HepG2 (cell line): Measurements from ENCODE around the gene TMX3. TPM values are rescaled to one million over a fixed set of nuclear protein-coding genes. Genes with fewer than 3 reads are reported as not detected.

Experiments used
- ATAC-seq: fragments of 200-7000 bp; cut with Tn5 transposase; 3 replicates; pipeline ENCODE4 v1.9.1; 2020; ENCODE audit warnings: mild to moderate bottlenecking, moderate library complexity
- BruUV-seq: library from RNA; stranded (reverse); fragments of 400-500 nt; replicated peaks from 2 replicates; lab custom pipeline; 2021; lab: Mats Ljungman, UMichigan
- CTCF ChIA-PET: fragments of 300-600 bp; formaldehyde crosslinking; extraction: SDS; loops from one replicate; lab custom pipeline; 2021; ENCODE audit warnings: low total read pairs, inconsistent platforms, low intra/inter-chr PET ratio; lab: Yijun Ruan, JAX
- POLR2A ChIA-PET: fragments of 350-600 bp; sonication (Branson Sonifier 250); formaldehyde crosslinking; loops from one replicate; lab custom pipeline; 2020; ENCODE audit warnings: antibody characterized with exemption, inconsistent platforms; lab: Yijun Ruan, JAX
- DNase-seq: peaks from one replicate; pipeline ENCODE4 v3.0.0-alpha.2; 2015; ENCODE audit warnings: low spot score
- FAIRE-seq: peaks from 3 replicates; lab custom pipeline; 2011; peaks lifted over from hg19 to GRCh38; lab: Jason Lieb, UNC
- H2AFZ ChIP-seq: one replicate; pipeline ENCODE4 v1.6.1; 2011; ENCODE audit warnings: low read length, inconsistent platforms
- H3K27ac ChIP-seq: fragments of 300-600 bp; 3 replicates; pipeline ENCODE4 v1.8.0; 2011; ENCODE audit warnings: mixed run types, mild to moderate bottlenecking, mixed read lengths, low read length, inconsistent platforms; ENCODE audit not compliant: insufficient read depth; ENCODE audit errors: extremely low read length
- H3K27me3 ChIP-seq, 2 experiments: fragments of 200-600 bp in 1 of 2; 2 replicates in 1 of 2; 3 replicates in 1 of 2; pipeline versions ENCODE4 v1.6.0 to v1.8.0; 2011; ENCODE audit warnings: low read length in 2 of 2, mild to moderate bottlenecking in 2 of 2, moderate library complexity in 2 of 2, inconsistent platforms in 1 of 2; ENCODE audit not compliant: insufficient read depth in 2 of 2, control insufficient read depth in 1 of 2
- H3K36me3 ChIP-seq, 2 experiments: fragments of 200-600 bp in 1 of 2; replicated peaks in 1 of 2; 2 replicates in 1 of 2; 3 replicates in 1 of 2; pipeline versions ENCODE4 v1.5.1 to v1.8.0; 2011; ENCODE audit warnings: low read length in 2 of 2, inconsistent platforms in 1 of 2; ENCODE audit not compliant: insufficient read depth in 2 of 2, control insufficient read depth in 1 of 2
- H3K4me1 ChIP-seq: 2 replicates; pipeline ENCODE4 v1.5.1; 2012; ENCODE audit warnings: low read length, inconsistent platforms; ENCODE audit not compliant: insufficient read depth
- H3K4me2 ChIP-seq: 2 replicates; pipeline ENCODE4 v1.6.0; 2011; ENCODE audit warnings: low read depth, low read length, inconsistent platforms
- H3K4me3 ChIP-seq, 3 experiments: fragments of 200-600 bp in 1 of 3; sonication (generic), shearing (Covaris generic) in 1 of 3; replicated peaks in 1 of 3; 2 replicates each; pipeline ENCODE4 v1.5.1; 2011 to 2016; ENCODE audit warnings: low read length in 3 of 3, inconsistent platforms in 2 of 3, low read depth in 2 of 3, mild to moderate bottlenecking in 2 of 3, control low read depth in 1 of 3, mixed read lengths in 1 of 3; ENCODE audit not compliant: insufficient read depth in 1 of 3
- H3K79me2 ChIP-seq: one replicate; pipeline ENCODE4 v1.6.1; 2011; ENCODE audit warnings: low read length, inconsistent platforms; ENCODE audit not compliant: insufficient read depth
- H3K9ac ChIP-seq: 2 replicates; pipeline ENCODE4 v1.6.0; 2011; ENCODE audit warnings: mild to moderate bottlenecking, low read depth, low read length, inconsistent platforms; ENCODE audit not compliant: insufficient read depth
- H3K9me3 ChIP-seq: 2 replicates; pipeline ENCODE4 v1.5.1; 2012; ENCODE audit warnings: mild to moderate bottlenecking, low read length
- H4K20me1 ChIP-seq: 2 replicates; pipeline ENCODE4 v1.6.0; 2011; ENCODE audit warnings: inconsistent platforms, mild to moderate bottlenecking, low read length, moderate library complexity; ENCODE audit not compliant: insufficient read depth
- CBX5 ChIP-seq: sonication (generic); formaldehyde crosslinking; IDR thresholded peaks from 2 replicates; pipeline ENCODE4 v1.4.0; 2020; ENCODE audit warnings: missing genetic modification reagents, borderline replicate concordance
- CREB1 ChIP-seq, 2 experiments: fragments of 450-650 bp in 1 of 2; IDR thresholded peaks; 2 replicates each; pipeline ENCODE4 v1.6.1; 2016 to 2017; ENCODE audit warnings: control low read depth in 1 of 2, mild to moderate bottlenecking in 1 of 2, missing compliant biosample characterization in 1 of 2, missing genetic modification characterization in 1 of 2
- FOSL2 ChIP-seq: sonication (generic); formaldehyde crosslinking; IDR thresholded peaks from 2 replicates; pipeline ENCODE4 v1.4.0; 2020; ENCODE audit warnings: missing genetic modification reagents
- MEIS2 ChIP-seq: sonication (generic); formaldehyde crosslinking; IDR thresholded peaks from 2 replicates; pipeline ENCODE4 v1.9.0; 2021; ENCODE audit warnings: mild to moderate bottlenecking, missing genetic modification reagents
- PLSCR1 ChIP-seq: sonication (generic); formaldehyde crosslinking; IDR thresholded peaks from 2 replicates; pipeline ENCODE4 v1.5.0; 2020; ENCODE audit warnings: missing genetic modification reagents, mild to moderate bottlenecking, borderline replicate concordance
- REPIN1 ChIP-seq: sonication (generic); formaldehyde crosslinking; IDR thresholded peaks from 2 replicates; pipeline ENCODE4 v1.8.0; 2022; ENCODE audit warnings: missing genetic modification reagents, low read depth, mild to moderate bottlenecking, borderline replicate concordance
- ZBTB1 ChIP-seq: sonication (generic); formaldehyde crosslinking; IDR thresholded peaks from 2 replicates; pipeline ENCODE4 v1.4.0; 2020; ENCODE audit warnings: missing genetic modification reagents, borderline replicate concordance
- ZNF234 ChIP-seq: sonication (generic); formaldehyde crosslinking; conservative IDR thresholded peaks from 2 replicates; pipeline ENCODE4 v1.5.1; 2020; ENCODE audit warnings: mild to moderate bottlenecking, missing genetic modification reagents
- ZNF251 ChIP-seq: sonication (generic); formaldehyde crosslinking; IDR thresholded peaks from 2 replicates; pipeline ENCODE4 v1.9.0; 2021; ENCODE audit warnings: mild to moderate bottlenecking, missing genetic modification reagents
- ZNF33B ChIP-seq: sonication (generic); formaldehyde crosslinking; IDR thresholded peaks from 2 replicates; pipeline ENCODE4 v1.5.1; 2020; ENCODE audit warnings: mild to moderate bottlenecking, missing genetic modification reagents
- ZNF607 ChIP-seq: sonication (generic); formaldehyde crosslinking; IDR thresholded peaks from 2 replicates; pipeline ENCODE4 v1.5.1; 2020; ENCODE audit warnings: missing genetic modification reagents, mild to moderate bottlenecking, borderline replicate concordance
- WGBS: methylation state at CpG from one replicate; pipeline ENCODE4 v1.1.6; 2017; ENCODE audit warnings: low lambda C conversion rate; 5-methylcytosine and 5-hydroxymethylcytosine counted together
- in situ Hi-C: cut with HindIII; loops from 2 replicates; pipeline ENCODE4 v1.10.0; 2017; ENCODE audit warnings: low pct_unique_long_range_greater_than_20kb; ENCODE audit not compliant: extremely low pct_ligation_motif_present
- intact Hi-C: fragments of 100-400 bp; cut with micrococcal nuclease; formaldehyde crosslinking; loops from one replicate; pipeline ENCODE4 v1.10.0; 2022; ENCODE audit not compliant: unreplicated experiment
- polyA plus RNA-seq, 8 experiments: library from polyadenylated mRNA; depleted of rRNA in 3 of 8; stranded (reverse) in 7 of 8; unstranded in 1 of 8; fragments of >200 nt; fragmentation: Illumina TruSeq in 4 of 8; extraction: Trizol in 4 of 8; gene quantifications; 2 replicates each; pipeline versions ENCODE4 v1.2.1 to v1.2.3, GENCODE V29; 2011 to 2016; ENCODE audit warnings: low read depth in 4 of 8, missing spikeins in 1 of 8, mixed read lengths in 1 of 8; ENCODE audit not compliant: insufficient read depth in 1 of 8
- total RNA-seq, 5 experiments: library from RNA; depleted of rRNA; stranded (reverse); fragments of >200 nt; fragmentation: Illumina TruSeq; extraction: Trizol; gene quantifications; 2 replicates each; pipeline ENCODE4 v1.2.3, GENCODE V29; 2016; ENCODE audit warnings: low read depth in 1 of 5
- TF ChIP-seq, protein P1 (sequence below): sonication (generic); formaldehyde crosslinking; IDR thresholded peaks from 2 replicates; pipeline ENCODE4 v1.4.0; 2020; ENCODE audit warnings: missing genetic modification reagents; ENCODE audit errors: not compliant biosample characterization

The TMX3 gene
- total and polyA plus RNA-seq, 2 of the 13 experiments (the other 11 are each of a cell fraction or from before 2014, with no cell fraction given), result 12.9 to 25.0 TPM

DNA sequence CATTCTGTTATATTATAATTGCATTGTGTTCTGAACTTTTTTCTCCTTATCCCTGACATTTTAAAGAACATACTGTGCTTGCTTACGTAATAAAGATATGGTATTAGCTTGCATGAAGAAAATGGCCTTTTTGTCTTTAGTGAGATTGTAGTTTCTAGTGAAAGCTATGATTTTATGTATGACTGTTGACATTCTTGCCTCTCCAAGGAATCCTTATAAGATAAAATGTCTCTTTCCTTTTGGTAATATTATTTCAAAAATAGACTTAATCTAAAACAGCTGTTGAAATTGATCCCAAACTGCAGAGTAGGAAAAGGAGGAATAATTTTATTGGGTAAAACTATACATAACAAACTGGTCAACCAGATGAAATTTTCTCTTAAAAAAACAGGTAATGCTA is 42.2 kb upstream of the TMX3 start:
- no peak for TF ChIP-seq MEIS2 (CRISPR knock-in tag)
- no peak for TF ChIP-seq ZNF33B (CRISPR knock-in tag)
- TF ChIP-seq, all 625 proteins: peak for 0
- POLR2A ChIA-PET, result no interaction called here
- Histone ChIP-seq H3K9ac (no peak overlapping the region), H4K20me1 (no peaks in the 10 kb centered on the region), H2AFZ (no peak overlapping the region), H3K9me3 (peaks cover 15% of the 10 kb centered on the region; the same call in 1 of the 2 replicates), H3K27ac (no peak overlapping the region), H3K4me2 (no peak overlapping the region), H3K4me1 (no peaks in the 10 kb centered on the region), H3K4me3 (no peak overlapping the region), H3K79me2 (no peaks in the 10 kb centered on the region), H3K27me3 (no peaks in the 10 kb centered on the region), H3K36me3 (no peaks in the 10 kb centered on the region)
- CTCF ChIA-PET, result no interaction called here
- ATAC-seq (no peak), DNase-seq (no peak), FAIRE-seq (no peak)
- in situ Hi-C loops, result no loop called here
- intact Hi-C loops, result loop anchor here (5.0 kb wide), 1 partner anchor 460 kb away; no protein-coding TSS in a partner anchor
- no TSS peak for BruUV-seq
- WGBS, result 74% methylated on average over 1 of the region's 1 CpG

DNA sequence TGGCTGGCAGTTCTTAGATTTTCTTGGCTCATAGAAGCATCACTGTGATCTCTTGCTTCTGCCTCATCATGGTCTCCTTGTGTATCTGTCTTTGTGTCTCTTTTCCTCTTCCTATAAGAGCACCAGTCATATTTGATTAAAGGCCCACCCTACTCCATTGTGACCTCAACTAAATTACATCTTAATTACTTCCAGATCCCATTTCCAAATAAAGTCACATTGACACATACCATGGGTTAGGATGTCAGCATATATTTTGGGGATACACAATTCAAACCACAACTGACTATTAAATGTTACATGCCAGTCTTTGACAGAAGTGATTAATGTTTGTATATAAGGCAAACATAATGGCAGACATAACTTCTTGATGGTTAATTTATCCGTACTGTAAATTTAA is 27.3 kb upstream of the TMX3 start:
- intact Hi-C loops (no loop called here), in situ Hi-C loops (no loop called here)
- no peak for FAIRE-seq
- H2AFZ ChIP-seq, result no peak overlapping the region
- no peaks in the 10 kb centered on the region for H3K36me3 ChIP-seq
- ATAC-seq, result no peak
- no peaks in the 10 kb centered on the region for H3K27me3 ChIP-seq
- no peak for DNase-seq
- BruUV-seq, result no TSS peak
- H3K79me2 ChIP-seq, result no peaks in the 10 kb centered on the region
- H3K4me1 ChIP-seq, result no peaks in the 10 kb centered on the region
- 63% methylated on average over 1 of the region's 1 CpG for WGBS
- H3K4me2 ChIP-seq, result no peak overlapping the region
- TF ChIP-seq, protein P1, sequence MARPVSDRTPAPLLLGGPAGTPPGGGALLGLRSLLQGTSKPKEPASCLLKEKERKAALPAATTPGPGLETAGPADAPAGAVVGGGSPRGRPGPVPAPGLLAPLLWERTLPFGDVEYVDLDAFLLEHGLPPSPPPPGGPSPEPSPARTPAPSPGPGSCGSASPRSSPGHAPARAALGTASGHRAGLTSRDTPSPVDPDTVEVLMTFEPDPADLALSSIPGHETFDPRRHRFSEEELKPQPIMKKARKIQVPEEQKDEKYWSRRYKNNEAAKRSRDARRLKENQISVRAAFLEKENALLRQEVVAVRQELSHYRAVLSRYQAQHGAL (CRISPR knock-in tag), result no peak
- no peak for TF ChIP-seq ZNF607
- no peak for TF ChIP-seq ZNF251 (CRISPR knock-in tag)
- no peak for TF ChIP-seq PLSCR1 (CRISPR knock-in tag)
- TF ChIP-seq ZBTB1 (CRISPR knock-in tag), result no peak
- TF ChIP-seq CBX5 (CRISPR knock-in tag), result no peak
- no peak for TF ChIP-seq CREB1 (IDR thresholded peaks at IDR 0.05)
- TF ChIP-seq CREB1 (CRISPR knock-in tag; IDR thresholded peaks at IDR 0.05), result no peak
- TF ChIP-seq REPIN1 (CRISPR knock-in tag), result no peak
- TF ChIP-seq FOSL2 (CRISPR knock-in tag), result no peak
- no peak for TF ChIP-seq ZNF234 (CRISPR knock-in tag)
- no peak overlapping the region for H3K27ac ChIP-seq
- H3K9ac ChIP-seq, result no peak overlapping the region
- CTCF ChIA-PET, result no interaction called here
- H4K20me1 ChIP-seq, result no peaks in the 10 kb centered on the region
- H3K9me3 ChIP-seq, result no peaks in the 10 kb centered on the region
- POLR2A ChIA-PET, result no interaction called here
- H3K4me3 ChIP-seq, result no peak overlapping the region
